Neural cell (in vitro differentiated cells): Measurements from ENCODE around the gene VPREB1. TPM values are rescaled to one million over a fixed set of nuclear protein-coding genes. Genes with fewer than 3 reads are reported as not detected.

Experiments
- H2AFZ ChIP-seq: fragments of 200-600, 300-800 bp; sonication (generic), shearing (Covaris generic); 2 replicates; pipeline ENCODE4 v1.6.0; 2014; ENCODE audit warnings: low read depth, mild to moderate bottlenecking, antibody characterized with exemption, low read length, moderate library complexity
- H3F3A ChIP-seq: fragments of 200-600 bp; shearing (Covaris generic); 2 replicates; pipeline ENCODE4 v1.6.1; 2016; ENCODE audit warnings: mild to moderate bottlenecking, moderate library complexity, mixed read lengths, antibody characterized with exemption, low read length; ENCODE audit not compliant: insufficient read depth, poor library complexity, severe bottlenecking
- H3K27ac ChIP-seq: fragments of 200-600, 300-800 bp; sonication (generic), shearing (Covaris generic); 2 replicates; pipeline ENCODE4 v1.5.1; 2014; ENCODE audit warnings: mild to moderate bottlenecking, low read length, moderate library complexity
- H3K27me3 ChIP-seq: fragments of 300-800, 200-600 bp; sonication (generic), shearing (Covaris generic); 2 replicates; pipeline ENCODE4 v1.6.0; 2014; ENCODE audit warnings: mild to moderate bottlenecking, low read depth, low read length, moderate library complexity; ENCODE audit not compliant: insufficient read depth
- H3K36me3 ChIP-seq: fragments of 300-800, 200-600 bp; sonication (generic), shearing (Covaris generic); 2 replicates; pipeline ENCODE4 v1.5.1; 2014; ENCODE audit warnings: mild to moderate bottlenecking, antibody characterized with exemption, low read length, moderate library complexity; ENCODE audit not compliant: insufficient read depth
- H3K4me2 ChIP-seq: fragments of 300-800, 200-600 bp; sonication (generic), shearing (Covaris generic); 2 replicates; pipeline ENCODE4 v1.6.0; 2014; ENCODE audit warnings: mild to moderate bottlenecking, low read length
- H3K4me3 ChIP-seq: fragments of 300-800, 200-600 bp; sonication (generic), shearing (Covaris generic); 2 replicates; pipeline ENCODE4 v1.5.1; 2014; ENCODE audit warnings: mild to moderate bottlenecking, low read length, moderate library complexity
- H3K79me2 ChIP-seq: fragments of 200-600 bp; shearing (Covaris generic); replicated peaks from 2 replicates; pipeline ENCODE4 v1.6.0; 2014; ENCODE audit warnings: mild to moderate bottlenecking, low read length, moderate library complexity; ENCODE audit not compliant: insufficient read depth
- H3K9ac ChIP-seq: fragments of 300-800, 200-600 bp; sonication (generic), shearing (Covaris generic); 2 replicates; pipeline ENCODE4 v1.6.1; 2016; ENCODE audit warnings: mild to moderate bottlenecking, low read length, mixed read lengths
- H3K9me2 ChIP-seq: fragments of 200-600 bp; shearing (Covaris generic); 2 replicates; pipeline ENCODE4 v1.6.1; 2016; ENCODE audit warnings: mild to moderate bottlenecking, low read length, mixed read lengths; ENCODE audit not compliant: insufficient read depth
- H3K9me3 ChIP-seq: fragments of 200-600, 300-800 bp; sonication (generic), shearing (Covaris generic); 2 replicates; pipeline ENCODE4 v1.6.1; 2016; ENCODE audit warnings: mild to moderate bottlenecking, mixed run types, low read length, moderate library complexity, mixed read lengths
- H4K20me1 ChIP-seq: fragments of 200-600 bp; shearing (Covaris generic); 2 replicates; pipeline ENCODE4 v1.6.1; 2016; ENCODE audit warnings: mild to moderate bottlenecking, mixed run types; ENCODE audit not compliant: insufficient read depth
- CTCF ChIP-seq: fragments of 450-650 bp; IDR thresholded peaks from 2 replicates; pipeline ENCODE4 v1.5.1; 2014; ENCODE audit warnings: antibody characterized with exemption, mild to moderate bottlenecking, moderate library complexity; ENCODE audit not compliant: poor library complexity, severe bottlenecking
- EP300 ChIP-seq: fragments of 450-650 bp; conservative IDR thresholded peaks from 2 replicates; pipeline ENCODE4 v1.6.1; 2014; ENCODE audit warnings: antibody characterized with exemption, mild to moderate bottlenecking, moderate library complexity; ENCODE audit not compliant: poor library complexity, severe bottlenecking
- EZH2 ChIP-seq: fragments of 200-600, 300-800 bp; shearing (Covaris generic), sonication (generic); IDR thresholded peaks from 2 replicates; pipeline ENCODE4 v1.6.1; 2014; ENCODE audit warnings: antibody characterized with exemption, low read length, borderline replicate concordance, mild to moderate bottlenecking; ENCODE audit not compliant: insufficient read depth, poor library complexity, severe bottlenecking
- MXI1 ChIP-seq: fragments of 450-650 bp; conservative IDR thresholded peaks from 2 replicates; pipeline ENCODE4 v1.6.1; 2014; ENCODE audit warnings: antibody characterized with exemption, mild to moderate bottlenecking; ENCODE audit not compliant: poor library complexity, severe bottlenecking
- POLR2AphosphoS5 ChIP-seq: IDR thresholded peaks from 2 replicates; pipeline ENCODE4 v1.6.1; 2012
- RAD21 ChIP-seq: fragments of 450-650 bp; conservative IDR thresholded peaks from 2 replicates; pipeline ENCODE4 v1.6.1; 2014; ENCODE audit warnings: antibody characterized with exemption, mild to moderate bottlenecking, moderate library complexity
- REST ChIP-seq: IDR thresholded peaks from 2 replicates; pipeline ENCODE4 v1.6.1; 2012; ENCODE audit warnings: borderline replicate concordance
- SMC3 ChIP-seq: fragments of 450-650 bp; conservative IDR thresholded peaks from 2 replicates; pipeline ENCODE4 v1.6.1; 2014; ENCODE audit warnings: antibody characterized with exemption, mild to moderate bottlenecking, moderate library complexity; ENCODE audit not compliant: poor library complexity
- TAF1 ChIP-seq: IDR thresholded peaks from 2 replicates; pipeline ENCODE4 v1.6.1; 2012; ENCODE audit warnings: low read depth
- polyA plus RNA-seq: library from polyadenylated mRNA; depleted of rRNA; stranded (reverse); fragments of >200 nt; gene quantifications from 2 replicates; pipeline ENCODE4 v1.2.3, GENCODE V29; 2014

The VPREB1 gene
- polyA plus RNA-seq, 1 donor from 2014 or later: not detected

GRCh38 chr22:22199634-22200033, 45.0 kb upstream of the VPREB1 start:
- TF ChIP-seq TAF1: no peak
- no peak for TF ChIP-seq REST
- H3K9ac ChIP-seq: no peak overlapping the region

GRCh38 chr22:22200569-22201184, 43.9 kb upstream of the VPREB1 start:
- no peaks in the 10 kb centered on the region for H3K9me3 ChIP-seq
- H3K27me3 ChIP-seq: peaks cover 13% of the 10 kb centered on the region
- no peaks in the 10 kb centered on the region for H3K36me3 ChIP-seq

More at GRCh38 chr22:22199634-22200033, 45.0 kb upstream of the VPREB1 start:
- H2AFZ ChIP-seq: no peak overlapping the region
- no peaks in the 10 kb centered on the region for H3K79me2 ChIP-seq
- H3K36me3 ChIP-seq: no peaks in the 10 kb centered on the region
- H3K9me3 ChIP-seq: no peaks in the 10 kb centered on the region
- H3K4me2 ChIP-seq: no peak overlapping the region
- H3F3A ChIP-seq: no peaks in the 10 kb centered on the region
- H3K4me3 ChIP-seq: no peak overlapping the region
- H3K9me2 ChIP-seq: no peaks in the 10 kb centered on the region
- peaks cover 6% of the 10 kb centered on the region for H3K27me3 ChIP-seq
- H4K20me1 ChIP-seq: no peaks in the 10 kb centered on the region
- no peak overlapping the region for H3K27ac ChIP-seq

More at GRCh38 chr22:22200569-22201184, 43.9 kb upstream of the VPREB1 start:
- Histone ChIP-seq H4K20me1 (no peaks in the 10 kb centered on the region), H3K79me2 (no peaks in the 10 kb centered on the region), H2AFZ (no peak overlapping the region), H3K27ac (no peak overlapping the region), H3K4me2 (no peak overlapping the region), H3K4me3 (no peak overlapping the region), H3F3A (no peaks in the 10 kb centered on the region), H3K9me2 (no peaks in the 10 kb centered on the region), H3K9ac (no peak overlapping the region)
- TF ChIP-seq CTCF (no peak), SMC3 (no peak), EZH2 (no peak), EP300 (no peak), TAF1 (no peak), RAD21 (no peak), REST (no peak), MXI1 (no peak), POLR2AphosphoS5 (no peak)
